ENCODE results near the gene XIST. TPM values are rescaled to one million over a fixed set of nuclear protein-coding genes. Genes with fewer than 3 reads are reported as not detected.

The XIST gene
- total and polyA plus RNA-seq, 2 of the 8 experiments (the other 6 are each of a cell fraction or from before 2014, with no cell fraction given) = 0.06 to 0.19 TPM

DNA sequence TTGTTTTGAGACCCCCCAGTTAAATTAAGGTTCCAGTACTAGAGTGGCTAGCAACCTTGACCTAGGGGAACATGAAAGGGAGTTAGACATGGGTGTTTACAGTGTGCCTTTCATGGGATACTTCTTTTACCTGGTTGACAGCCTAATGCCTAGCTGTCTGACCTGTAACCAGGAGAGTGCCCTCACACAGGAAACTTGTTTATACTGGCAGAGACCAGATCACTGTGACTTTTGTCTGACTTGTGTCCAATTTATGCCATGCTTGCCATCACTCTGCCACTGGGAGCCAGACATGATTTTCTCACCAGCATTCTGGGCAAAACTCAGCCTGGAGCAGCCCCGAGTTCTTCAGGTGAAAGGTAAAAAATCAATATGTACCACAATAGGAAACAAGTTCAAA, 16.4 kb upstream of the XIST start:
- H3K79me2 ChIP-seq (ENCODE audit: control insufficient read depth in 1 of 2, insufficient read depth in 2 of 2, low read length in 2 of 2) = no peaks in the 10 kb centered on the region
- no peak overlapping the region for H4K8ac ChIP-seq (ENCODE audit: extremely low read depth, insufficient read depth, low read length)
- H2BK12ac ChIP-seq (ENCODE audit: low read depth, low read length) = no peak overlapping the region
- H3K4me1 ChIP-seq (replicated peaks in 1 of 4; ENCODE audit: control insufficient read depth in 3 of 4, insufficient read depth in 4 of 4, low read length in 3 of 4) = no peaks in the 10 kb centered on the region
- H2BK15ac ChIP-seq (ENCODE audit: low read length) = no peak overlapping the region
- FAIRE-seq = no peak
- H4K91ac ChIP-seq (replicated peaks; ENCODE audit: insufficient read length, low read length) = no peak overlapping the region
- H3K27me3 ChIP-seq (replicated peaks in 1 of 4; ENCODE audit: control insufficient read depth in 3 of 4, extremely low read depth in 1 of 4, insufficient read depth in 3 of 4, low read length in 3 of 4) = no peaks in the 10 kb centered on the region
- no peak overlapping the region for H2BK5ac ChIP-seq (ENCODE audit: low read depth, low read length)
- POLR2A ChIA-PET (ENCODE audit: partially characterized antibody) = no interaction called here
- H3K18ac ChIP-seq (ENCODE audit: extremely low read depth, low read length) = no peak overlapping the region
- H3K36me3 ChIP-seq (ENCODE audit: control insufficient read depth in 2 of 4, insufficient read depth in 4 of 4, low read length in 3 of 4) = no peaks in the 10 kb centered on the region
- H3K56ac ChIP-seq (replicated peaks; ENCODE audit: insufficient read length, low read depth, low read length) = no peak overlapping the region
- WGBS, 2 experiments (ENCODE audit: extremely low coverage in 1 of 2, insufficient coverage in 1 of 2, insufficient read length in 1 of 2, insufficient replicate concordance in 2 of 2, low coverage in 1 of 2, low lambda C conversion rate in 2 of 2, missing lambda C conversion rate in 1 of 2) = 67% methylated on average over 1 of the region's 1 CpG; no CpG with 5 or more reads in 1 of the 2 experiments
- no peak overlapping the region for H3K9ac ChIP-seq (replicated peaks in 1 of 4; ENCODE audit: extremely low read depth in 1 of 4, low read depth in 3 of 4, low read length in 3 of 4)
- H3K27ac ChIP-seq (ENCODE audit: low read depth, low read length) = no peak overlapping the region
- H2BK20ac ChIP-seq (ENCODE audit: low read length) = no peak overlapping the region
- H4K20me1 ChIP-seq (replicated peaks in 1 of 2; ENCODE audit: control insufficient read depth in 1 of 2, insufficient read depth in 2 of 2, low read length in 2 of 2) = no peaks in the 10 kb centered on the region
- H3K23ac ChIP-seq (ENCODE audit: insufficient read length) = no peak overlapping the region
- no peak overlapping the region for H3K4ac ChIP-seq (replicated peaks; ENCODE audit: insufficient read length, low read depth, low read length)
- DNase-seq (ENCODE audit: low read depth in 1 of 2, low spot score in 2 of 2) = no peak
- no peaks in the 10 kb centered on the region for H3K79me1 ChIP-seq (ENCODE audit: low read depth, low read length)
- no peak overlapping the region for H2BK120ac ChIP-seq (replicated peaks; ENCODE audit: low read depth, low read length)
- no peak overlapping the region for H3K14ac ChIP-seq (ENCODE audit: insufficient read length)
- H3K9me3 ChIP-seq (ENCODE audit: insufficient read depth in 2 of 2, low read depth in 1 of 2, low read length in 1 of 2) = no peaks in the 10 kb centered on the region
- no peaks in the 10 kb centered on the region for H3K23me2 ChIP-seq (ENCODE audit: low read depth, low read length)
- H3K4me2 ChIP-seq (ENCODE audit: insufficient read depth in 1 of 2, low read depth in 2 of 2, low read length in 2 of 2) = no peak overlapping the region
- no peak overlapping the region for H2AFZ ChIP-seq (ENCODE audit: low read length)
- no peak overlapping the region for H3K4me3 ChIP-seq (ENCODE audit: extremely low read depth in 1 of 4, insufficient read depth in 2 of 4, low read depth in 3 of 4, low read length in 4 of 4)
- CTCF ChIA-PET (ENCODE audit: partially characterized antibody) = no interaction called here
- no peak overlapping the region for H2AK5ac ChIP-seq (ENCODE audit: low read depth, low read length)
- no peak overlapping the region for H4K5ac ChIP-seq (ENCODE audit: insufficient read length, low read depth, low read length)
- TF ChIP-seq, protein P1, sequence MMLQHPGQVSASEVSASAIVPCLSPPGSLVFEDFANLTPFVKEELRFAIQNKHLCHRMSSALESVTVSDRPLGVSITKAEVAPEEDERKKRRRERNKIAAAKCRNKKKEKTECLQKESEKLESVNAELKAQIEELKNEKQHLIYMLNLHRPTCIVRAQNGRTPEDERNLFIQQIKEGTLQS (IDR thresholded peaks at IDR 0.05; ENCODE audit: insufficient read depth, low read depth, low read length) = no peak
- TF ChIP-seq, protein P2, sequence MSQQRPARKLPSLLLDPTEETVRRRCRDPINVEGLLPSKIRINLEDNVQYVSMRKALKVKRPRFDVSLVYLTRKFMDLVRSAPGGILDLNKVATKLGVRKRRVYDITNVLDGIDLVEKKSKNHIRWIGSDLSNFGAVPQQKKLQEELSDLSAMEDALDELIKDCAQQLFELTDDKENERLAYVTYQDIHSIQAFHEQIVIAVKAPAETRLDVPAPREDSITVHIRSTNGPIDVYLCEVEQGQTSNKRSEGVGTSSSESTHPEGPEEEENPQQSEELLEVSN (IDR thresholded peaks at IDR 0.05) = no peak
- no peak for TF ChIP-seq KDM4A (IDR thresholded peaks at IDR 0.05; ENCODE audit: low read depth, low read length, severe bottlenecking)
- no peak for TF ChIP-seq SP1 (IDR thresholded peaks at IDR 0.05; ENCODE audit: low read depth, low read length)
- TF ChIP-seq, protein P3, sequence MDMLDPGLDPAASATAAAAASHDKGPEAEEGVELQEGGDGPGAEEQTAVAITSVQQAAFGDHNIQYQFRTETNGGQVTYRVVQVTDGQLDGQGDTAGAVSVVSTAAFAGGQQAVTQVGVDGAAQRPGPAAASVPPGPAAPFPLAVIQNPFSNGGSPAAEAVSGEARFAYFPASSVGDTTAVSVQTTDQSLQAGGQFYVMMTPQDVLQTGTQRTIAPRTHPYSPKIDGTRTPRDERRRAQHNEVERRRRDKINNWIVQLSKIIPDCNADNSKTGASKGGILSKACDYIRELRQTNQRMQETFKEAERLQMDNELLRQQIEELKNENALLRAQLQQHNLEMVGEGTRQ (IDR thresholded peaks at IDR 0.05; ENCODE audit: low read length) = no peak
- no peak for TF ChIP-seq TBP (IDR thresholded peaks at IDR 0.05; ENCODE audit: low read depth, low read length)
- TF ChIP-seq CREB1 (IDR thresholded peaks at IDR 0.05) = no peak
- no peak for TF ChIP-seq ASH2L (IDR thresholded peaks at IDR 0.05; ENCODE audit: low read length)
- TF ChIP-seq TAF1 (IDR thresholded peaks at IDR 0.05; ENCODE audit: low read depth, low read length) = no peak
